NCI-H2227 (cell line): Measurements from ENCODE around the gene PLK3.
A peak's percentile ranks its signal among the peaks of the same experiment; 100 is the strongest.
"Not testable (repeated sequence)": the region's sequence is repeated elsewhere in the genome, so short reads cannot be mapped to it uniquely, and the experiment has no call there.

Experiments used
- DNase-seq: peaks from one replicate; lab custom pipeline; 2025; ENCODE audit not compliant: unreplicated experiment; lab: John Stamatoyannopoulos, UW

Gene PLK3

GRCh38 chr1:44786841-44787426 is 13.2 kb upstream of the PLK3 start:
- no peak for DNase-seq

- no peak for DNase-seq
Measured at GRCh38 chr1:44787506-44787905, 12.7 kb upstream of the PLK3 start.

GRCh38 chr1:44788120-44788860 is 11.9 kb upstream of the PLK3 start, which contains the start of gene BEST4:
TSS of gene BEST4 (minus strand) at chr1:44788170. CDS start at chr1:44787705, 465 bp downstream.
- no peak for DNase-seq

GRCh38 chr1:44790968-44791801 is 9.0 kb upstream of the PLK3 start:
- no peak for DNase-seq

GRCh38 chr1:44792736-44793502 is 7.3 kb upstream of the PLK3 start:
- DNase-seq = no peak

- DNase-seq = not testable (repeated sequence)
Measured at GRCh38 chr1:44797886-44798285, 2.3 kb upstream of the PLK3 start.

GRCh38 chr1:44798481-44799365 is 1.5 kb upstream of the PLK3 start:
- DNase-seq = peak; percentile 29

GRCh38 chr1:44801491-44802305 is 1.5 kb downstream of the PLK3 start:
- DNase-seq = no peak

- no peak for DNase-seq
Measured at GRCh38 chr1:44802306-44803061, 2.3 kb downstream of the PLK3 start.

GRCh38 chr1:44803062-44803311 is 2.8 kb downstream of the PLK3 start:
- no peak for DNase-seq

GRCh38 chr1:44803312-44804095 is 3.3 kb downstream of the PLK3 start:
- DNase-seq = no peak

- no peak for DNase-seq
Measured at GRCh38 chr1:44805311-44806024, 5.3 kb downstream of the PLK3 start.

GRCh38 chr1:44806025-44806703 is 6.0 kb downstream of the PLK3 start:
- no peak for DNase-seq

GRCh38 chr1:44806704-44807363 is 6.7 kb downstream of the PLK3 start, which contains the start of gene DYNLT4:
TSS of gene DYNLT4 (minus strand) at chr1:44807351. CDS start at chr1:44806668, 683 bp downstream.
- DNase-seq = no peak

GRCh38 chr1:44807364-44808062 is 7.3 kb downstream of the PLK3 start:
- DNase-seq = peak; percentile 54
